ENCODE results near the gene CCDC198.
A peak's percentile ranks its signal among the peaks of the same experiment; 100 is the strongest.

Gene CCDC198

GRCh38 chr14:57493467-57494181 is at the start of gene CCDC198:
Gene CCDC198 (minus strand): TSS chr14:57493857. CDS start chr14:57493715, 142 bp downstream.
- H3K27me3 Mint-ChIP-seq: peaks cover 0 to 4% of the 10 kb centered on the region in 2 donors
- ATAC-seq (replicated peaks) (no peak), DNase-seq (no peak)
- H3K9me3 Mint-ChIP-seq: peaks cover 0 to 1% of the 10 kb centered on the region in 2 donors
- no peaks in the 10 kb centered on the region for H3K36me3 Mint-ChIP-seq
- no peaks in the 10 kb centered on the region for H3K4me1 Mint-ChIP-seq
- no peak within 1 kb of the TSS for H3K27ac Mint-ChIP-seq
- H3K4me3 Mint-ChIP-seq: no peak within 1 kb of the TSS

- DNase-seq (no peak), ATAC-seq (replicated peaks) (peak in 1 of 2 donors; percentile 29)
- Mint-ChIP-seq H3K36me3 (no peaks in the 10 kb centered on the region), H3K9me3 (peaks cover 0 to 5% of the 10 kb centered on the region in 2 donors), H3K4me1 (no peaks in the 10 kb centered on the region), H3K27me3 (peaks cover 5 to 10% of the 10 kb centered on the region in 2 donors), H3K4me3 (no peak overlapping the region), H3K27ac (no peak overlapping the region)
These were observed 39.6 kb upstream of the CCDC198 start for GRCh38 chr14:57533214-57533613.

- Mint-ChIP-seq H3K27ac (no peak overlapping the region), H3K4me1 (no peaks in the 10 kb centered on the region), H3K4me3 (no peak overlapping the region), H3K36me3 (no peaks in the 10 kb centered on the region), H3K27me3 (peaks cover 5 to 15% of the 10 kb centered on the region in 2 donors), H3K9me3 (peaks cover 5 to 11% of the 10 kb centered on the region in 2 donors)
- ATAC-seq (replicated peaks) (no peak), DNase-seq (no peak)
These were observed 36.9 kb upstream of the CCDC198 start for GRCh38 chr14:57530571-57530970.

- Mint-ChIP-seq H3K27me3 (peaks cover 5 to 20% of the 10 kb centered on the region in 2 donors), H3K4me3 (no peak overlapping the region), H3K27ac (no peak overlapping the region), H3K36me3 (no peaks in the 10 kb centered on the region), H3K9me3 (peaks cover 18 to 37% of the 10 kb centered on the region in 2 donors), H3K4me1 (no peaks in the 10 kb centered on the region)
- no peak for DNase-seq
- no peak for ATAC-seq (replicated peaks)
These were observed 33.3 kb upstream of the CCDC198 start for GRCh38 chr14:57526942-57527341.

DNA sequence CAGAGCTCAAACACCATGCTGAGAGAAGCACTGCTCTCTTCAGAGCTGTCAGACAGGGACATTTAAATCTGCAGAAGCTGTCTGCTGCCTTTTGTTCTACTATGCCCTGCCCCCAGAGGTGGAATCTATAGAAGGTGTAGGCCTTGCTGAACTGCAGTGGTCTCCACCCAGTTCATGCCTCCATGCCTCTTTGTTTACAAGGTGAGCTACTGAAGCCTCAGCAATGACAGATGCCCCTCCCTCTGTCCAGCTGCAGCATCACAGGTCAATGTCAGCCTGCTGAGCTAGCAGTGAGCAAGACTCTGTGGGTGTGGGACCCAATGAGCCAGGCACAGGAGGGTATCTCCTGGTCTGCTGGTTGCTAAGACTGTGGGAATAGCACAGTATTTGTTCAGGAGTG is 25.4 kb upstream of the CCDC198 start:
- DNase-seq: no peak
- H3K27me3 Mint-ChIP-seq: peaks cover 0 to 10% of the 10 kb centered on the region in 2 donors
- H3K9me3 Mint-ChIP-seq: peaks cover 40 to 46% of the 10 kb centered on the region in 2 donors
- no peaks in the 10 kb centered on the region for H3K4me1 Mint-ChIP-seq
- H3K27ac Mint-ChIP-seq: no peak overlapping the region
- no peak for ATAC-seq (replicated peaks)
- H3K36me3 Mint-ChIP-seq: peaks cover 3 to 10% of the 10 kb centered on the region in 2 donors
- no peak overlapping the region for H3K4me3 Mint-ChIP-seq

- Mint-ChIP-seq H3K36me3 (peaks cover 3 to 4% of the 10 kb centered on the region in 2 donors), H3K4me1 (no peaks in the 10 kb centered on the region), H3K4me3 (no peak overlapping the region), H3K27ac (no peak overlapping the region), H3K27me3 (peaks cover 0 to 6% of the 10 kb centered on the region in 2 donors), H3K9me3 (peaks cover 10 to 13% of the 10 kb centered on the region in 2 donors)
- DNase-seq (no peak), ATAC-seq (replicated peaks) (no peak)
These were observed 18.6 kb upstream of the CCDC198 start for GRCh38 chr14:57512220-57512619.

DNA sequence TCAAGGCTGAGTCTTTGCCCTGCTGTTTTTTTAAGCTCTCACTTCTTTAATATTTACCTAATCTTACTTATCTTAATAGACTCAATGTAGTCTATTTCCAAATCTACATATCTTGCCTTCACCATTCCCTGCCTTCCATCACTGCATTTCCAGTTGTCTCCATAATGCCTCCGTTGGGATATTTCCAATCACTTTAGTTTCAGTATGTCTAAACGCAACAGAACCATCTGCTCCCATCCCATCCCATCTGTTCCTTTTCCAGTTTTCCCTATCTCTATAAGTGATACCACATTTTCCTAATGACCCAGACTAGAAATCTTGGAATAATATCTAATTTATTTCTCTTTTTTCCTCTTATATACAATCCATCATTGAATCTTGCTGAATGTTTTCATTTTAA is 15.1 kb upstream of the CCDC198 start:
- Mint-ChIP-seq H3K27ac (no peak overlapping the region), H3K9me3 (peaks cover 0 to 2% of the 10 kb centered on the region in 2 donors), H3K4me1 (no peaks in the 10 kb centered on the region), H3K36me3 (no peaks in the 10 kb centered on the region), H3K27me3 (no peaks in the 10 kb centered on the region), H3K4me3 (no peak overlapping the region)
- ATAC-seq (replicated peaks) (no peak), DNase-seq (no peak)

GRCh38 chr14:57502586-57503254 is 9.1 kb upstream of the CCDC198 start:
- H3K27me3 Mint-ChIP-seq: peaks cover 0 to 9% of the 10 kb centered on the region in 2 donors
- H3K9me3 Mint-ChIP-seq: peaks cover 0 to 3% of the 10 kb centered on the region in 2 donors
- H3K36me3 Mint-ChIP-seq: no peaks in the 10 kb centered on the region
- ATAC-seq (replicated peaks) (no peak), DNase-seq (no peak)
- no peak overlapping the region for H3K4me3 Mint-ChIP-seq
- no peak overlapping the region for H3K27ac Mint-ChIP-seq
- no peaks in the 10 kb centered on the region for H3K4me1 Mint-ChIP-seq

DNA sequence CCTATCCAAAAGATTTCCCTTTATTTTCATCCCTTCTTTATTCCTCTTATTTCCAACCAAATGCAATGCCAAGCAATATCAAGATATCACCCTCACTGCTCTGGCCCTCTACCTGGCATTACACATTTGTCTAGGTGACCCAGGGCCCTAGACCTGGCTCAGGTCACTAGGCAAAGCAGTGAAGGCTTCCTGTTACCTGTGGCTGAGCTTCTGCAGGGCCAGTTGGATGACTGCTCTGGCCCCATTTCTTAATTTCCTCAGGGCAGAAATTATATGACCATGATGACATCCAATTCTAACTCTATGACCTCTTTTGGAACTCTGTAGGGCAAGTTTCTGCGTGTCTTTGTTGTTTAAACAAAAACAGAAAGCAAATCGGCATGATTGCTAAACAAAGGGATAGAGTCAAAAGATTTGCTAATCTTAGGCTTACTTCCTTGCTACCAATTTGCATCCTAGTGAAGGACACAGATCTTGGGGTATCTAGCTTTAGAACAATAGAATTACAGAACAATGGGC is 7.4 kb upstream of the CCDC198 start:
- no peak for ATAC-seq (replicated peaks)
- Mint-ChIP-seq H3K27ac (no peak overlapping the region), H3K9me3 (peaks cover 0 to 3% of the 10 kb centered on the region in 2 donors), H3K36me3 (no peaks in the 10 kb centered on the region), H3K4me3 (no peak overlapping the region), H3K27me3 (peaks cover 0 to 14% of the 10 kb centered on the region in 2 donors), H3K4me1 (no peaks in the 10 kb centered on the region)
- no peak for DNase-seq

GRCh38 chr14:57498659-57499058 is 5.0 kb upstream of the CCDC198 start:
- peaks cover 0 to 3% of the 10 kb centered on the region in 2 donors for H3K9me3 Mint-ChIP-seq
- H3K36me3 Mint-ChIP-seq: no peaks in the 10 kb centered on the region
- no peaks in the 10 kb centered on the region for H3K4me1 Mint-ChIP-seq
- H3K4me3 Mint-ChIP-seq: no peak overlapping the region
- no peak for ATAC-seq (replicated peaks)
- H3K27ac Mint-ChIP-seq: no peak overlapping the region
- H3K27me3 Mint-ChIP-seq: peaks cover 0 to 14% of the 10 kb centered on the region in 2 donors
- DNase-seq: no peak

DNA sequence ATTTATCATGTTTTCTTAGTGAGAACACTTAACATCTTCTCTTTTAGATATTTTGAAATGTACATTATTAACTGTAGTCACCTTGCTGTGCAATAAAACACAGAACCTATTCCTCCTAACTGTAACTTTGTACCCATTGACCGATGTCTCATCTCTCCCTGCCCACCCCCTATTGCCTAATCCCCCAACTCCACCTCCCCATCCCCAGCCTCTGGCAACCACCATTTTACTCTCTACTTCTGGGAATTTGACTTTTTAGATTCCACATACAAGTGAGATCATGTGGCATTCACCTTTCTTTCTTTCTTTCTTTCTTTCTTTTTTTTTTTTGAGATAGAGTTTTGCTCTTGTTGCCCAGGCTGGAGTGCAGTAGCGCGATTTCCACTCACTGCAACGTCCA is 4.4 kb upstream of the CCDC198 start:
- Mint-ChIP-seq H3K4me1 (no peaks in the 10 kb centered on the region), H3K27ac (no peak overlapping the region), H3K27me3 (peaks cover 0 to 14% of the 10 kb centered on the region in 2 donors), H3K4me3 (no peak overlapping the region), H3K9me3 (peaks cover 0 to 3% of the 10 kb centered on the region in 2 donors), H3K36me3 (no peaks in the 10 kb centered on the region)
- ATAC-seq (replicated peaks): no peak
- DNase-seq: no peak

GRCh38 chr14:57495416-57495815 is 1.8 kb upstream of the CCDC198 start:
- Mint-ChIP-seq H3K9me3 (peaks cover 0 to 3% of the 10 kb centered on the region in 2 donors), H3K4me1 (no peaks in the 10 kb centered on the region), H3K4me3 (no peak overlapping the region), H3K36me3 (no peaks in the 10 kb centered on the region), H3K27ac (no peak overlapping the region), H3K27me3 (peaks cover 0 to 4% of the 10 kb centered on the region in 2 donors)
- DNase-seq (no peak), ATAC-seq (replicated peaks) (no peak)

- Mint-ChIP-seq H3K4me1 (no peaks in the 10 kb centered on the region), H3K4me3 (no peak overlapping the region), H3K27ac (no peak overlapping the region), H3K9me3 (peaks cover 0 to 1% of the 10 kb centered on the region in 2 donors), H3K36me3 (no peaks in the 10 kb centered on the region), H3K27me3 (peaks cover 0 to 4% of the 10 kb centered on the region in 2 donors)
- no peak for DNase-seq
- ATAC-seq (replicated peaks): no peak
These were observed 798 bp downstream of the CCDC198 start for GRCh38 chr14:57492859-57493258.

DNA sequence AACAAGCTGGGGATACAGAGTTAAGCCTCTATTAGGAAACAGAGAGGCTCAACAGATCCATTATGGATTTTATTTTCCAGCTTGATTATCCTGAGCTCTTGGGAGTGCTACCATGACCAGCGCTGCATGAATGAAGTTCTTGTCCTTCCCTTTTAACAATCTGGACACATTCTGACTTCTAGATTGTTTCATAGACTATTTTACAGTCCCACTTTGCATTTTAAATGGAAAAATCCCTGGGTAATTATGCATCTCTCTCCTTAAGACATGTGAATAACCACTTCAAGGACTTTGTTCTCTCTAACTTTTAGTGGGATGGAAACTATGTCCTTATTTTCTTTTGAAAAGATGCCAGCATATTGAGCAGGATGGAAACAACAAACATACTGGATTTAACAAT is 2.0 kb downstream of the CCDC198 start:
- Mint-ChIP-seq H3K36me3 (no peaks in the 10 kb centered on the region), H3K4me1 (no peaks in the 10 kb centered on the region), H3K27ac (no peak overlapping the region), H3K9me3 (peaks cover 0 to 1% of the 10 kb centered on the region in 2 donors), H3K27me3 (peaks cover 0 to under 1% of the 10 kb centered on the region in 2 donors), H3K4me3 (no peak overlapping the region)
- ATAC-seq (replicated peaks) (no peak), DNase-seq (no peak)

DNA sequence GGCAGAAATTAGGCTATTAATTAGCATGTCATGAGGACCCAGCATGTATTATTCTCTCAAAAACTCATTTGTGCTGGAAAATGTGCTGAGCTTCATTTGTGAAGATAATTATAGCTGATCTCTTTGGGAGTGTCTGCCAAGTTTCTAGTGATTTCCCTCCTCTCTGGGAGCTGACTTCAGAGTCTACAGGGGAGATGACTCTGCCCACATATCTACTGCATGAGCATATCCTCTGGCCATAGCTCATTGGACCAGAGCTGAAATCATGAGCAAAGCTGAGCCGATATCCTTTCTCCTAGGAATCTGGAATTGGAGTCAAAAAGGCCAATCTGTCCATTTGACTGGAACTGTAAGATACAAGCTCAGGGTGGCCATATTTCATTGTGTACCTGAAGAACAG is 5.9 kb downstream of the CCDC198 start:
- H3K27me3 Mint-ChIP-seq: no peaks in the 10 kb centered on the region
- H3K4me3 Mint-ChIP-seq: no peak overlapping the region
- H3K9me3 Mint-ChIP-seq: peaks cover 0 to 1% of the 10 kb centered on the region in 2 donors
- no peak for ATAC-seq (replicated peaks)
- no peak overlapping the region for H3K27ac Mint-ChIP-seq
- H3K4me1 Mint-ChIP-seq: no peaks in the 10 kb centered on the region
- no peak for DNase-seq
- H3K36me3 Mint-ChIP-seq: no peaks in the 10 kb centered on the region
